ENCODE results near the gene SETD5. TPM values are rescaled to one million over a fixed set of nuclear protein-coding genes. Genes with fewer than 3 reads are reported as not detected.

The SETD5 gene
- total RNA-seq, 2 donors from 2014 or later: 58.4 to 118 TPM

DNA sequence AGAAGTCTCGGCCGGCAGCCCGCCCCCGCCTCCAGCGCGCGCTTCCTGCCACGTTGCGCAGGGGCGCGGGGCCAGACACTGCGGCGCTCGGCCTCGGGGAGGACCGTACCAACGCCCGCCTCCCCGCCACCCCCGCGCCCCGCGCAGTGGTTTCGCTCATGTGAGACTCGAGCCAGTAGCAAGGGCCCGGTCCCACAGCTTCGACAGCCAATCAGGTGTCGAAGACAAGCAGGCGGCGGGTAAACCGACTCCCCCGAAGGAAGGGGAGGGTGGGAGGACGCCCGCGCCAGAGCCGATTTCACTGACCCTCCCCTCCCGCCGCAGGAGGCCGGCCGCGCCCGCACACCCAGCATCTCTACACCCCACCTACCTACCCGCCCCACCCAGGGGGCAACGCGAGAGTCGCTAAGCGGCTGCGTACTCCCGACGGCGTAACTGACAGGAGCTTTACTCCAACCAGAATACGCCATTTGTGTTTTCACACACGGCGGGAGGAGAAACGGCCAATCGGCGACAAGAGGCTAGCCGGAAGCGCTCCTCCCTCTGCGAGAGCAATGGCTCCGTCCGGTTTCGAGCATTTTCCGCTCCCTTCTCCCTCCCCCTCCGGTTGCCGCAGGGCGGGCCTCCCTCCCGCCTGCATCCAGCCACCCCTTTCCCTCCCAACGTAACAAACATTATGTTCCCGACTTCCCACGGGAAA lies 633 bp upstream of the SETD5 start:
- Histone ChIP-seq H3K4me1 (replicated peaks) (peaks cover 14% of the 10 kb centered on the region), H3K36me3 (no peaks in the 10 kb centered on the region), H3K9me3 (no peaks in the 10 kb centered on the region), H3K27me3 (replicated peaks; ENCODE audit: insufficient read depth) (no peaks in the 10 kb centered on the region), H3K27ac (peak overlapping the region; percentile 99), H3K4me3 (peak overlapping the region; percentile 90 to 95)
- intact Hi-C loops (cut with DNase I): no loop called here
- DNase-seq (ENCODE audit: low spot score): peak; percentile 98
- TF ChIP-seq CTCF (IDR thresholded peaks at IDR 0.05) (peak in 2 of 4 experiments; percentile 10 to 20), POLR2AphosphoS5 (IDR thresholded peaks at IDR 0.05) (peak; percentile 78), POLR2A (IDR thresholded peaks at IDR 0.05) (peak; percentile 29)
- WGBS: under 1% methylated on average over 61 of the region's 71 CpGs

DNA sequence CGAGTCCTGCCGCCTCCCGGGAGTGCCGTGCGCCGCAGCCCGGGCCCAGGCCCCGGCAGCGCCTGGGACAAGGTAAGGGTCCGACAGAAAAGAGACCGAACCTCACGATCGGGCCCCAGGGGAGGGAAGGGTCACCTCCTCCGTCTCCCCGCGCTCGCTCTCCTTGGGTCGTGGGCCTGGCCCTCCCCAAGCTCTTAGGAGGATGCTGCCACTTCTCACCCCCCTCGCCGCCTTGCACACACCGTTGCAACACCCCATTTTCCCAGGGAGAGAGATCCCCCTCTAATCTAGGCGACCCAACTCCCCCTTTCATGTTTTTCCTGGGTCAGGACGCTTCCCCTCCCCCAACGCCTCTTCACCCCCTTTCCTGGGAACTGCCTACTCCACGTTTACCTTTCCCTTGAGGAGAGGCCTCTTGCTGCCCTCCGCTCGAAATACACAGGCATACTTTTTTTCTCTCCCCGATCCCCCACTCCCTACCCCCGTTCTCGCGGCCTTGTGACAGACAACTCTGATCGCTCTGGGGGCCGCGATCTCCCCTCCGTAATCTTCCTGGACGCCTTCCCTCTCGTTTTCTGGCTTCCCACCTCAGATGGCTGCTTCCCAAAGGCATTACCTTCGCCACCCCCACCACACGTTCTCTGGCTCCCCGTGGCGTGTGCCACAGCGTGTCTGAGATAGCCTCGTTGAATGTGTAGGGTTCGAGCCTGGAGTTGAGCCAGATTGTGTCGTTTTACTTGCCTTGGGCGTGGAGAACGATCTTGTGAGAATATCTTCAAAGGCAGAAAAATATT lies 688 bp downstream of the SETD5 start:
- Histone ChIP-seq H3K27ac (peak overlapping the region; percentile 99), H3K4me1 (replicated peaks) (peaks cover 23% of the 10 kb centered on the region), H3K9me3 (no peaks in the 10 kb centered on the region), H3K27me3 (replicated peaks; ENCODE audit: insufficient read depth) (no peaks in the 10 kb centered on the region), H3K36me3 (no peaks in the 10 kb centered on the region), H3K4me3 (peak overlapping the region; percentile 90 to 95)
- DNase-seq (ENCODE audit: low spot score): peak; percentile 51
- WGBS: under 1% methylated on average over 46 of the region's 47 CpGs
- no peak for TF ChIP-seq POLR2A (IDR thresholded peaks at IDR 0.05)
- intact Hi-C loops (cut with DNase I): no loop called here

DNA sequence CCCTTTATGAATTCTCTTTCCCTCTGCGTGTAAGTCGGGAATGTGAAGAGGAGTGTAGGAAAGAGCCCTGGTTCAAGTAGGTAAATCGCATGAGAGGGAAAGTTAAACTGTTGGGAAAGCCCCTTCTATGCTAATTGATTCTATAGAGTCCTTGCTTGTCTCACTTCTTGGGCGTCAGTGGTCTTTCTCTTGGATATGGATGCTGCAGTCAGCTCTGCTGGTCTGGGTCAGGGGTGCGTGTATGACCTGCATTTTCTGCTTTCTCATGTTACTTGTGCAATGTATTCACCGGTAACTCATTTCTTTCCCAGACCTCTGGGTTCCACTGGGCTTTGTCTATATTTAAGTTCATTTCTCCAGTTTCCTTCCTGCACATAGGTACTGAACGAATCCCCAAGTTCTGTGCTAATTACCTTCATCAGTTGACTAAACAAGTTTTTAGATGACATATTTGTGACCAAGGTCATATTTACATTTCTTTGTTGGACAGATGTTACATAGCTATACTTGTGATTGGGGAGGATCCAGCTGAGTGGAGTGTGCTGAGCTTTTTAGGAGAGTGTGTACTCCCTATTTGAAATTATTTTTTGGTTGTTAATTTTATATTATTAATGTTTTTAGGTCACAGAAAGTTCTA lies 1.4 kb downstream of the SETD5 start:
- 0% methylated on average over 7 of the region's 7 CpGs for WGBS
- no peaks in the 10 kb centered on the region for H3K36me3 ChIP-seq
- peak overlapping the region; percentile 90 to 95 for H3K4me3 ChIP-seq
- TF ChIP-seq POLR2AphosphoS5 (IDR thresholded peaks at IDR 0.05) (no peak), POLR2A (IDR thresholded peaks at IDR 0.05) (no peak), CTCF (IDR thresholded peaks at IDR 0.05) (no peak)
- H3K4me1 ChIP-seq (replicated peaks): peaks cover 24% of the 10 kb centered on the region
- H3K27me3 ChIP-seq (replicated peaks; ENCODE audit: insufficient read depth): no peaks in the 10 kb centered on the region
- DNase-seq (ENCODE audit: low spot score): peak; percentile 34
- intact Hi-C loops (cut with DNase I): no loop called here
- peak overlapping the region; percentile 99 for H3K27ac ChIP-seq
- H3K9me3 ChIP-seq: no peaks in the 10 kb centered on the region

DNA sequence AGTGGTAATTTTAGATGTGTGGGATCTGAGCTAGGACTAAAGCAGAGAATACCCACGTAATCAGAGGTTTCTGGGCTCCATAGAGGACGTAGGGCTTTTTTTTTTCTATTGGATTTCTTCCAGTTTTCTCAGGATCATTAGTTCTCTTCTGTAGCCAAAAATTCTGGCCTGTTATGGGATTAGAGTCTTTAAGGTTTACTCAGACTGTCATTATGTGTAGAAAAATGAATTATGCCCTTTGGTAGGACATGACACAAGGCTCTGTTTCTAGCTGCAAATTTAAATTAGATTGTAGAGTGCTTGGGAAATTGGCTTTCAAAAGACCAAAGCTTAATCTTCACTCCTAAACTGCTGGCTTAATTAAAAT lies 1.9 kb downstream of the SETD5 start:
- Histone ChIP-seq H3K27ac (peak overlapping the region; percentile 99), H3K9me3 (no peaks in the 10 kb centered on the region), H3K4me3 (peak overlapping the region; percentile 90 to 95), H3K4me1 (replicated peaks) (peaks cover 24% of the 10 kb centered on the region), H3K36me3 (no peaks in the 10 kb centered on the region), H3K27me3 (replicated peaks; ENCODE audit: insufficient read depth) (no peaks in the 10 kb centered on the region)
- intact Hi-C loops (cut with DNase I): no loop called here
- no peak for DNase-seq (ENCODE audit: low spot score)
- TF ChIP-seq CTCF (IDR thresholded peaks at IDR 0.05) (no peak), POLR2A (IDR thresholded peaks at IDR 0.05) (no peak), POLR2AphosphoS5 (IDR thresholded peaks at IDR 0.05) (no peak)
- WGBS: 3% methylated on average over 2 of the region's 2 CpGs

DNA sequence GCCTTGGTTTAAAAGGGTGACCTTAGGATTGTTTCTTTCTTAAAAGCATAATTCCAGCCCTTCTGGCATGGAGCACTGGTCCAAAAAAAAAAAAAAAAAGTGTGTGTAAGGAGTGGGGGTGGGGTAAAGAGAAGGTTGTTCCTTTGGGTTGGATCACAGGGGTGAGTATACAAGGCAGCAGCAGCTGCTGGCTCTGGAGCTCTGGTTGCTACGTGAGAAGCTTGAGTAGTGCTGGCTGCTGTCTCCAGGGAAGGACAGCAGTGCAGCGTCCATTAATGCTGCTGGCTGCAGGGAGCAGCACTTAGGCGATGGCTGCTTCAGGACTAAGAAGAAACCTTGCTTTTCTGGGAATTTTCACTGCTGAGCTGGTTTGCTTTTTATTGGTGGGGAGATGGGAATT lies 2.3 kb downstream of the SETD5 start:
- Histone ChIP-seq H3K27me3 (replicated peaks; ENCODE audit: insufficient read depth) (no peaks in the 10 kb centered on the region), H3K27ac (peak overlapping the region; percentile 99), H3K4me3 (peak overlapping the region; percentile 90 to 95), H3K9me3 (no peaks in the 10 kb centered on the region), H3K4me1 (replicated peaks) (peaks cover 28% of the 10 kb centered on the region), H3K36me3 (no peaks in the 10 kb centered on the region)
- peak; percentile 59 for TF ChIP-seq POLR2AphosphoS5 (IDR thresholded peaks at IDR 0.05)
- no peak for TF ChIP-seq CTCF (IDR thresholded peaks at IDR 0.05)
- TF ChIP-seq POLR2A (IDR thresholded peaks at IDR 0.05): peak; percentile 34
- intact Hi-C loops (cut with DNase I): no loop called here
- DNase-seq (ENCODE audit: low spot score): peak; percentile 72
- WGBS: 2% methylated on average over 3 of the region's 3 CpGs
